Esophagus squamous epithelium (tissue), 5 donors: Measurements from ENCODE around the gene LRP4. TPM values are rescaled to one million over a fixed set of nuclear protein-coding genes. Genes with fewer than 3 reads are reported as not detected.
A peak's percentile ranks its signal among the peaks of the same experiment; 100 is the strongest.

Experiments
- DNase-seq: peaks from one replicate; lab custom pipeline; 2025; lab: John Stamatoyannopoulos, UW
- H3K27ac ChIP-seq, 4 donors: fragments of 200-600 bp; sonication (generic); one replicate each; pipeline ENCODE4 v1.5.1; 2016 to 2019; ENCODE audit warnings: mild to moderate bottlenecking in 1 of 4
- H3K27me3 ChIP-seq, 4 donors: fragments of 200-600 bp; sonication (generic); 1 replicate in 3 of 4; 2 replicates in 1 of 4; pipeline versions ENCODE4 v1.5.1 to v1.6.0; 2017 to 2021; ENCODE audit warnings: antibody characterized with exemption in 1 of 4
- H3K36me3 ChIP-seq, 3 donors: fragments of 200-600 bp; sonication (generic); one replicate each; pipeline ENCODE4 v1.5.1; 2016 to 2019
- H3K4me1 ChIP-seq, 3 donors: fragments of 200-600 bp; sonication (generic); one replicate each; pipeline ENCODE4 v1.5.1; 2017 to 2019
- H3K4me3 ChIP-seq, 4 donors: fragments of 200-600 bp; sonication (generic); 1 replicate in 3 of 4; 2 replicates in 1 of 4; pipeline ENCODE4 v1.5.1; 2016 to 2019; ENCODE audit warnings: mild to moderate bottlenecking in 2 of 4, moderate library complexity in 1 of 4
- H3K9me3 ChIP-seq, 3 donors: fragments of 200-600 bp; sonication (generic); one replicate each; pipeline ENCODE4 v1.5.1; 2016 to 2019
- CTCF ChIP-seq, 6 experiments: fragments of 450-650 bp in 4 of 6; fragments of 200-600 bp in 2 of 6; sonication (generic) in 2 of 6; IDR thresholded peaks; one replicate each; pipeline ENCODE4 v1.5.1; 2016 to 2019; ENCODE audit warnings: antibody characterized with exemption in 6 of 6, mild to moderate bottlenecking in 4 of 6, moderate library complexity in 4 of 6
- POLR2A ChIP-seq, 4 donors: fragments of 450-650 bp; IDR thresholded peaks; one replicate each; pipeline ENCODE4 v1.6.1; 2017; ENCODE audit warnings: antibody characterized with exemption in 4 of 4, mild to moderate bottlenecking in 4 of 4, moderate library complexity in 3 of 4
- WGBS, 2 donors: methylation state at CpG; one replicate each; pipeline ENCODE4 v1.1.5; 2018; 5-methylcytosine and 5-hydroxymethylcytosine counted together
- intact Hi-C: fragments of 100-400 bp; cut with DNase I; formaldehyde crosslinking; loops from one replicate; pipeline ENCODE4 v1.15.0; 2022
- total RNA-seq, 4 donors: library from RNA; depleted of rRNA; stranded (reverse); fragments of >200 nt; gene quantifications; one replicate each; pipeline ENCODE4 v1.1.0, GENCODE V29; 2016
- donor health status: DM: yes; HTN: yes; CAD: no.

The LRP4 gene
- total RNA-seq, 4 donors from 2014 or later: 2.5 to 9.5 (median 5.9) TPM

GRCh38 chr11:46900091-46900746, 18.1 kb downstream of the LRP4 start:
- DNase-seq: no peak
- Histone ChIP-seq H3K4me3 (no peak overlapping the region), H3K27ac (peak overlapping the region in 2 of 4 donors; percentile 3 to 11), H3K9me3 (no peaks in the 10 kb centered on the region), H3K27me3 (no peaks in the 10 kb centered on the region), H3K36me3 (peaks cover 0 to 12% (median 0%) of the 10 kb centered on the region in 3 donors), H3K4me1 (peaks cover 3 to 48% (median 9%) of the 10 kb centered on the region in 3 donors)
- intact Hi-C loops: no loop called here
- TF ChIP-seq POLR2A (IDR thresholded peaks at IDR 0.05) (no peak), CTCF (IDR thresholded peaks at IDR 0.05) (no peak)
- WGBS, 2 donors: 67% methylated on average over 11 to 13 of the region's 13 CpGs

- no peaks in the 10 kb centered on the region for H3K9me3 ChIP-seq
- no peak for DNase-seq
- no peak overlapping the region for H3K27ac ChIP-seq
- intact Hi-C loops: no loop called here
- no peaks in the 10 kb centered on the region for H3K27me3 ChIP-seq
- TF ChIP-seq POLR2A (IDR thresholded peaks at IDR 0.05) (no peak), CTCF (IDR thresholded peaks at IDR 0.05) (no peak)
- H3K4me1 ChIP-seq: peaks cover 3 to 49% (median 9%) of the 10 kb centered on the region in 3 donors
- H3K4me3 ChIP-seq: no peak overlapping the region
- peaks cover 0 to 17% (median 0%) of the 10 kb centered on the region in 3 donors for H3K36me3 ChIP-seq
- WGBS, 2 donors: 84 to 86% methylated on average over 4 to 5 of the region's 13 CpGs
Measured at GRCh38 chr11:46899501-46900025, 18.8 kb downstream of the LRP4 start.

GRCh38 chr11:46898396-46899095, 19.8 kb downstream of the LRP4 start:
- intact Hi-C loops: no loop called here
- TF ChIP-seq POLR2A (IDR thresholded peaks at IDR 0.05): no peak
- TF ChIP-seq CTCF (IDR thresholded peaks at IDR 0.05): no peak
- peaks cover 3 to 49% (median 9%) of the 10 kb centered on the region in 3 donors for H3K4me1 ChIP-seq
- H3K27ac ChIP-seq: no peak overlapping the region
- H3K9me3 ChIP-seq: no peaks in the 10 kb centered on the region
- no peak overlapping the region for H3K4me3 ChIP-seq
- H3K36me3 ChIP-seq: peaks cover 0 to 24% (median 0%) of the 10 kb centered on the region in 3 donors
- no peak for DNase-seq
- WGBS, 2 donors: 77 to 88% methylated on average over 9 to 12 of the region's 17 CpGs
- no peaks in the 10 kb centered on the region for H3K27me3 ChIP-seq

GRCh38 chr11:46896719-46897406, 21.5 kb downstream of the LRP4 start:
- TF ChIP-seq POLR2A (IDR thresholded peaks at IDR 0.05) (no peak), CTCF (IDR thresholded peaks at IDR 0.05) (peak in 1 of 6 experiments; percentile 31)
- Histone ChIP-seq H3K27me3 (no peaks in the 10 kb centered on the region), H3K4me3 (no peak overlapping the region), H3K4me1 (peaks cover 3 to 49% (median 9%) of the 10 kb centered on the region in 3 donors), H3K9me3 (no peaks in the 10 kb centered on the region), H3K27ac (no peak overlapping the region), H3K36me3 (peaks cover 0 to 41% (median 0%) of the 10 kb centered on the region in 3 donors)
- intact Hi-C loops: no loop called here
- 90 to 91% methylated on average over 8 to 10 of the region's 10 CpGs for WGBS, 2 donors
- DNase-seq: no peak
